Measurements from ENCODE around the gene MYADM.
"Not testable (repeated sequence)": the region's sequence is repeated elsewhere in the genome, so short reads cannot be mapped to it uniquely, and the experiment has no call there.

MYADM gene

DNA sequence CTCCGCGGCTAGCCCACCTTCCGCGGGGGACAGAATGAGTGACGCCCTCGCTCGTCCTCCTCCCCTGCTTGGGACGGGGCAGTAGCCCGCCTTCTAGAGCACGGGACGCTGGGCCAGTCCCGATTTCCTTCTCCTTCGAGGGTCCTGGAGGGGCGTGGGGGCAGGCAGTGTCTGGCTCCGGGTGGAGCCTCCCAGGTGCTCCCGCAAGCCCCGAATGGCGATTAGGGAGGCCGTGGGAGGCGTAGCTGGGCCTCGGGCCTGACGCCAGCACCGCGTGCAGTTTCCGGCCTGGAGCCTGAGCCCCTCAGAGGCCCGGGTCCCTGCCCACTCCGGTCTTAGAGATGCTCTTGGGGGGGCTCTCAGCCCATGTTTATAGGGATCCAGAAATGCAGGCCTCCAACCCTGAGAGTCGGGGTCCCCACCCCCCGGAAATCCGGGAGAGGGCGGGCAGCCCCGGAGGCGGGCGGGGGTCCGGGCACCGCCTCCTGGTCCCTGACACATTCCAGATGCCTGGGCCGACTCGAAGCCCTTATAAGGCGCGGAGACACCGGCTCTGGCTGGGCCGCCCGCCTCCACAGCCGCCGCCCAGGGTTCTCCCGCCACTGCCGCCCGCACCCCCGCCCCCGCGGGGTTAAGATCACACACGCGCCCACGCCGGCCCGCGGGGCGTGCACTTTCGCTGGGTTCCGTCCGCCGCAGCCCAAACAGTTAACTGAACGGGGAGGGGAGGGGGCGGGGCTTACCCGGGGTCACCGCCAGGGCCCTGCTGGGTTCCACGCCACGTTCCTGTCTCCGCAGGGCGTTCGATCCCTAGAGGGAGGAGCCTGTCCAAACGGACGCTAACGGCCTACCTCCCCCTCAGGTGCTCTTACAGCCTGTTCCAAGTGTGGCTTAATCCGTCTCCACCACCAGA is 1.5 kb downstream of the MYADM start:
- no peak for DNase-seq (ENCODE audit: low read depth, low spot score)

GRCh38 chr19:53869805-53870484 is 2.3 kb downstream of the MYADM start:
- not testable (repeated sequence) for DNase-seq (ENCODE audit: low read depth, low spot score)

GRCh38 chr19:53870485-53870844 is 2.8 kb downstream of the MYADM start:
- DNase-seq (ENCODE audit: low read depth, low spot score): no peak

DNA sequence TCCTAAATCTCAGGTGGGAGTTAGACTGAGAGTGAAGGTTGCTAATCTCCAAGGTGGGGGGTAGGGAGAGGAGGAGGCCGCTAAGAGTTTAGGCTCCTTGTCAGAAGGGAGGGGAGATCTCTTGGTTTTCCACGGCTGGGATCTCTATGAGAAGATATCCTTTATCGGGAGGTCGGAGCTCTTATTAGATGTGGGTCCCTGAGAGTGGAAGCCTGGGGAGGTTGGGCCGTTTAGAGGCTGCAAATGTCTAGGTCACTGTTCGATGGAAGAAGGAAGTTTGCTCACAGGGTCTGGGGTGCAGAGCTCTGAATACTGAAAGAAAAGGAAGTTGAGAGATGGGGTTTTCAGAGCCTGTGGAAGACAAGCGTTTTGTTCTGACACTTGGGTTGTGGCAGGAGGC is 3.8 kb downstream of the MYADM start:
- no peak for DNase-seq (ENCODE audit: low read depth, low spot score)

DNA sequence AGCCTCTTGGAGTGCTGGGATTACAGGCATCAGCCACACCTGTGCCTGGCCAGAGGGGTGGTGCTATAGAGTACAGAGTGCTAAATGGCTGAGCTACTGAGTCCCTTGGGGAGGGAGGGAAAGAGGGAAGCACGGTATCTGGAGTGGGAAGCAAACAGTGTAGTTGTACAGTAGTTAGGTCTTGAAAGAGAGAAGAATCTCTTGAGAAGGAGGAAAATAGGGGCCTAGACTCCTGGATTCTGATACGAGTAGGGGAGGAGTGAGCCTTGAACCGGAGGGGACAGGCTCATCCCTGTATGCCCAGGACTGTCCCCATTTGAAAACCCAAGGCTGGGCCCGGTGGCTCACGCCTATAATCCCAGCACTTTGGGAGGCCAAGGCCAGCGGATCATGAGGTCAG is 5.1 kb downstream of the MYADM start:
- no peak for DNase-seq (ENCODE audit: low read depth, low spot score)

- no peak for DNase-seq (ENCODE audit: low read depth, low spot score)
Measured at GRCh38 chr19:53873773-53874605, 6.3 kb downstream of the MYADM start.

DNA sequence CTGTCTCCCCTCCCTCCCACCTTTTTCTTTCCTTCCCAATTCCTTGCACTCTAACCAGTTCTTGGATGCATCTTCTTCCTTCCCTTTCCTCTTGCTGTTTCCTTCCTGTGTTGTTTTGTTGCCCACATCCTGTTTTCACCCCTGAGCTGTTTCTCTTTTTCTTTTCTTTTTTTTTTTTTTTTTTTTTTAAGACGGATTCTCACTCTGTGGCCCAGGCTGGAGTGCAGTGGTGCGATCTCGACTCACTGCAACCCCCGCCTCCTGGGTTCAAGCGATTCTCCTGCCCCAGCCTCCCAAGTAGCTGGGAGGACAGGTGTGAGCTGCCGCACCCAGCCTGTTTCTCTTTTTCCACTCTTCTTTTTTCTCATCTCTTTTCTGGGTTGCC is 6.9 kb downstream of the MYADM start:
- DNase-seq (ENCODE audit: low read depth, low spot score): no peak

DNA sequence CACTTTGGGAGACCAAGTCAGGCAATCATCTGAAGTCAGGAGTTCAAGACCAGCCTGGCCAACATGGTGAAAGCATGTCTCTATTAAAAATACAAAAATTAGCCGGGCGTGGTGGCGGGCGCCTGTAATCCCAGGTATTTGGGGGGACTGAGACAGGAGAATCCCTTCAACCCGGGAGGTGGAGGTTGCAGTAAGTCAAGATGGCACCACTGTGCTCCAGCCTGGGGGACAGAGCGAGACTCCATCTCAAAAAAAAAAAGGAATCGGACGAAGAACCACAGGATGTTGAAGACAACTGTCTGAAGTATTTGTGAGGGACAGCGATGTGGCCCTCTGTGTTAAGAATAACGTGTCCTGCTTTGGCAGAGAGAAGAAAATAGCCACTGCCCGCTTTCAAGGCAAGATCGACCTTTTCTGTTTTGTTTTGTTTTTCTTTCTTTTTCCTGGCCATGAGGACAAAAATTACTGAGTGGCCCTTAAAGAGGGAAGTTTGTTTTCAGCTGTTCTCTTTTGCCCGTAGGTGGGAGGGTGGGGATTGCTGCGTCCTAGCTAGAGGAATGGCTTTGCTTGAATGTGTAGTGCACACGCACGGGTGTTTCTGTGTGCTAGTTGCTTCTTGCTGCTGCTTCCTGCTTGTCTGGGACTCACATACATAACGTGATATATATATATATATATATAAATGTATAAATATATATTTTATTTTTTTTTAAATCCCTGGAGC is 8.1 kb downstream of the MYADM start:
- DNase-seq (ENCODE audit: low read depth, low spot score): no peak

- no peak for DNase-seq (ENCODE audit: low read depth, low spot score)
Measured at GRCh38 chr19:53876651-53877224, 9.1 kb downstream of the MYADM start.

DNA sequence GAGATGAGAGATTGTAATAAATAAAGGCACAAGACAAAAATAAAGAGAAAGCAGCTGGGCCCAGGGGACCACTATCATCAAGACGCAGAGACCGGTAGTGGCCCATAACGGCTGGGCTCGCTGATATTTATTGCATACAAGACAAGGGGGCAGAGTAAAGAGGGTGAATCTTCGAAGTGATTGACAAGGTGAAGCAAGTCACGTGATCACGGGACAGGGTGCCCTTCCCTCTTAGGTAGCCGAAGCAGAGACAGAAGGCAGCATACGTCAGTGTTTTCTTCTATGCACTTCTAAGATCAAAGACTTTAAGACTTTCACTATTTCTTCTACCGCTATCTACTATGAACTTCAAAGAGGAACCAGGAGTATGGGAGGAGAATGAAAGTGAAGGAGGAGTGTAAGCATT is 9.7 kb downstream of the MYADM start:
- DNase-seq (ENCODE audit: low read depth, low spot score): no peak

DNA sequence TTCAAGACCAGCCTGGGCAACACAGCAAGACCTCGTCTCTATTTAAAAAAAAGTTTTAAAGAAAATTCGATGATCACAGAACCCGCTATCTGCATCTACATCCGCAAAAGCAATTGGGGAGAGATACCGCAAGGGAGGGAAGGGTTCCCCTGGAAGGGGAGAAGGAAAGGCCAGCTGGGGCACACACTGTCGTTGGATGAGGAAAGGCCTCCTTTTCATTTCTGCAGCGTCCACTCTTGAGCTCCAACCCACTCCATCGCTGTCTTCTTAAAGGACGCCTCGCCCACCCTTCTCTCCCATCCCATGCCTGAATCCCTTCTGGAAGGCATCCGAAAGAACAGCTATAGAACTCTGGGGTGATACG is 11.1 kb downstream of the MYADM start:
- no peak for DNase-seq (ENCODE audit: low read depth, low spot score)

GRCh38 chr19:53879140-53880081 is 11.7 kb downstream of the MYADM start:
- peak; percentile 74 for DNase-seq (ENCODE audit: low read depth, low spot score)

DNA sequence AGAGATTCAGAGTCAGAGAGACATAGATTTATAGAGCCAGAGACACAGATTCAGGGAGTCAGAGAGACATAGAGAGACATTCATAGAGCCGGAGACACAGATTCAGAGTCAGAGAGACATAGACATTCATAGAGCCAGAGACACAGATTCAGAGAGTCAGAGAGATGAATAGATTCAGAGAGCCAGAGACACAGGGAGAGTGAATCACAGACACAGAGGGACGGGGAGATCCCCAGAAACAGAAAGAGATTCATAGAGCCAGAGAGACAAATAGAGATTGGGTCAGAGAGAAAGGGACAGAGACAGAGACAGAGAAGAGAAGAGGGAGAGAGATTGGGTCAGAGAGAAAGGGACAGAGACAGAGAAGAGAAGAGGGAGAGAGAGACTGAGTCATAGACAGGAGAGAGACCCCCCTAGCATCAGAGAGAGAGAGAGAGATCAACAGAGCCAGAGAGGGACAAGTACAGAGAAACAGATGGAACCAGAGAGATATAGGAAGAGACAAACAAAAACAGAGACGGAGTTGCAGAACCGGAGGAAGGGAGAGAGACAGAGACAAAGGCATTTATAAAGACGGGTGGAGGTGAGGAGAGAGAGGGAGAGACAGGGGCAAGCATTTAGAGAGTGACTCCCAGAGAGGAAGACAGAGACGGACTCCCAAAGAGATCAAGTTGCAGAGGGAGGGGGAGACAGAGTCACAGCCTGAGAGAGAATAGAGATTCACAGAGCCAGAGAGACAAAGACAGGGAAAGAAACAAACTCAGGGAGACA is 13.2 kb downstream of the MYADM start:
- DNase-seq (ENCODE audit: low read depth, low spot score): no peak

DNA sequence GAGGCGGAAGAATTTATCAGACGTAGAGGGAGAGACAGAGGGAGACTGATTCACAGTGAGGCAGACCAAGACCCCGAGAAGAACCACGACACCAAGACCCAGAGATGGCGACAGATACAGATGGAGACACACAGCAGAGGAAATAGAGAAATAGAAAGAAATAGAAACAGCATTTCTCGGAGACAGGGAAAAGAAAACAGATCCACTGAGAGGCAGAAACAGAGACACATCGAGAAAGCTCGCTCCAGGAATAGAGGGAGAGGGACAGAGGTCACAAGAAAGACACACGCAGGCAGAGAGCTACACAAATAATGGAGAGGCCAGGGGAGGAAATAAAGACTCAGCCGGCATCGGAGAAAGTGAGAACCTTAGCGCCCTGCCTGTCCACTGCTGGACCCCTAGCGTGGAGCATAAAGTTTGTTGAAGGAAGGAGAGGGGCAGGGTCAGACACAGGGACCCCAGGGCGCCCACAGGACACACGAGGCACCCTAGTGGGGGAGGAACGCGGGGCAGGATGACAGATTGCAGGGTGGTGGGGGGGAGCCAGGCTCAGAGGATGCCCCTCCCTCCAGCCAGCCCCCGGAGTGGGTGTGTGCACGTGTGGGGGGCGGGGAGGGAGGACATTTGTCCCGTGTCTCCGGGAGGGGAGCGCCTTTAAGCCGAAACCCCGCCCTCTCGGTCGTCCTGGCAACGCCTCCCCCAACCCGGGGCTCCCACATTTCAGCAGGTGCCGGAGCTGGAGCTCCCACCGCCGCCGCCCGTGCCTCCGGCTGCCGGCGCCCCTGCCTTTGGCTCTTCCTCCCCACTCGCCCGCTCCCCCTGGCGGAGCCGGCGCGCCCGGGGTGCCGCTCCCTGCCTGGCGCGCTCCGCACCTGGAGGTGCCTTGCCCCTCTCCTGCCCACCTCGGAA is 14.1 kb downstream of the MYADM start, which contains the start of gene PRKCG:
PRKCG (plus strand) TSS at position 716 of the 909 bp plus-strand sequence. CDS start 298 bp downstream, outside the sequence.
- DNase-seq (ENCODE audit: low read depth, low spot score): no peak

DNA sequence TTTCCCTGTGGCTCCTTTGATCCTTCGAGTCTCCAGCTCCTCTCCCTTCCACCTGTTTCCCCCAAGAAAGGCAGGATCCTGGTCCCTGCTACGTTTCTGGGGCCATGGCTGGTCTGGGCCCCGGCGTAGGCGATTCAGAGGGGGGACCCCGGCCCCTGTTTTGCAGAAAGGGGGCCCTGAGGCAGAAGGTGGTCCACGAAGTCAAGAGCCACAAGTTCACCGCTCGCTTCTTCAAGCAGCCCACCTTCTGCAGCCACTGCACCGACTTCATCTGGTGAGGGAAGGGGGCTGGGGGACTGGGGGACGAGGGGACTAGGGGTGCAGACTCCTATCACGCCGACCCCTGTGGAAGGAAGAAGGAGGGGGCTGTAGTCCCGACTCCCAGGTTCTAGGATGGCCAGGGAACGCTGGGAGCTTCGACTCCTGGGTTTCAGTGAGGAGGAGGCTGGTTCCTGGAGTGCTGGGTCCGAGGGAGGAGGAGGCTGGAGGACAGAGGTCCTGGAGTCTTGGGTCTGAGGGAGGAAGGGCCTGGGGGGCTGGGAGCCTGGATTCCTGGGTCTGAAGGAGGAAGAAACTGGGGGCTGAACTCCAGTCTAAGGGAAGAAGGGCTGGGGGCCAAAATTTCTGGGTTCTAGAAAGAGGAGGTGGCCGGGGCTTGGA is 14.8 kb downstream of the MYADM start:
- no peak for DNase-seq (ENCODE audit: low read depth, low spot score)

DNA sequence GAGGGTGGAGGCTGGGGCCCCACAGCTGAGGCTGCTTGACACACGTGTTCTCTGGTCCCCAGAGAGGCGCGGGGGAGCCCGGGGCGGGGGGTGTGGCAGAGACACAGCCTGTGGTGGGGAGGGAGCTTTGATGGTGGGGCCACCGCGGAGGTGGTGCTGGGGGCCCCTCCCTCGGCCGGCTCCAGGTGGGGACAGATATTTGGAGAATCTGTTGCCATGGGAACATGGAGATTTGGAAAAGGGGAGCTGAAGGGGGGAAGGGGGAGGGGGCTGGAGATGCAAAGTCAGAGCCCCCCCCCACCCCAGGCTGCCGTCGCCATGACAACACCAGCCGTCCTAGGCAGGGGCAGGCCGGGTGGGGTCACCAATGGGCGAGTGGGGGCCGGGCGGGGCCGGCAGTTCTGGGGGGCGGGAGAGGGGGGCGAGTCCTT is 15.6 kb downstream of the MYADM start:
- no peak for DNase-seq (ENCODE audit: low read depth, low spot score)

GRCh38 chr19:53883741-53884140 is 16.1 kb downstream of the MYADM start:
- no peak for DNase-seq (ENCODE audit: low read depth, low spot score)

GRCh38 chr19:53884256-53884655 is 16.6 kb downstream of the MYADM start:
- no peak for DNase-seq (ENCODE audit: low read depth, low spot score)
